ENCODE measurements around the gene OTUD7B. TPM values are rescaled to one million over a fixed set of nuclear protein-coding genes. Genes with fewer than 3 reads are reported as not detected.

The OTUD7B gene
- total and polyA plus RNA-seq, 3 experiments from 2014 or later: 1.9 to 41.0 (median 39.7) TPM

DNA sequence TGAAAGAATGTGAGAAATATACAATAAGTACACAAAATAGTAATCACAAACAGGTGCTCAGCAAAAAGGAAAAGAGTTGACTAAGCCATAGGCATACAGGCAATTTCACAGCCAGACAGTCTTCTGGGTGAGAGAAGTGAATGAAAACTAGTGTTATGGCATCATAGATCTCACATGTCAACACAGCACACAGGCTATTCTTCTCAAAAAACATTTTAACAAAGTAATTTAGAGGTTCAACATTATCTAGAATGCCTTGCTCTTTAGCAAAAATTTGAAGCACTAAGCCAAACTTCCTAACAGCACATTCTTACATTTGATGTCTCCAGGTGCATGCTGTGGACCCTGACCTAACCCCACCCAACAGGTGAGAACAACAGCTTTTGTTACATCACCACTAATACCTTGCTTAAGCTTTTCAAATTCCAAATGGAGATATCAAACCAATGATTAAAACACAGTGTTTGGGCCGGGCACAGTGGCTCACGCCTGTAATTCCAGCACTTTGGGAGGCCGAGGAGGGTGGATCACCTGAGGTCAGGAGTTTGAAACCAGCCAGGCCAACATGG, 30.5 kb downstream of the OTUD7B start:
- Histone ChIP-seq H3K4me1 (ENCODE audit: insufficient read depth, low read length) (no peaks in the 10 kb centered on the region), H3K9me3 (ENCODE audit: low read length) (no peaks in the 10 kb centered on the region), H3K36me3 (ENCODE audit: insufficient read depth, low read length) (no peaks in the 10 kb centered on the region), H3K27me3 (ENCODE audit: insufficient read depth, low read length, poor library complexity, severe bottlenecking) (no peaks in the 10 kb centered on the region), H3K4me3 (ENCODE audit: low read length) (no peak overlapping the region), H3K27ac (ENCODE audit: low read depth, low read length) (no peak overlapping the region)
- ChIA-PET POLR2A (no interaction called here), CTCF (no interaction called here)
- H3K4me3 Mint-ChIP-seq: no peak overlapping the region
- no peaks in the 10 kb centered on the region for H3K27me3 Mint-ChIP-seq
- peaks cover 4 to 34% (median 13%) of the 10 kb centered on the region in 3 donors for H3K36me3 Mint-ChIP-seq
- H3K4me1 Mint-ChIP-seq: peaks cover 12 to 33% (median 19%) of the 10 kb centered on the region in 3 donors
- H3K9me3 Mint-ChIP-seq: no peaks in the 10 kb centered on the region
- H3K27ac Mint-ChIP-seq: peak overlapping the region in 3 of 8 donors; percentile 22 to 71 (median 36)
- no peak for DNase-seq

DNA sequence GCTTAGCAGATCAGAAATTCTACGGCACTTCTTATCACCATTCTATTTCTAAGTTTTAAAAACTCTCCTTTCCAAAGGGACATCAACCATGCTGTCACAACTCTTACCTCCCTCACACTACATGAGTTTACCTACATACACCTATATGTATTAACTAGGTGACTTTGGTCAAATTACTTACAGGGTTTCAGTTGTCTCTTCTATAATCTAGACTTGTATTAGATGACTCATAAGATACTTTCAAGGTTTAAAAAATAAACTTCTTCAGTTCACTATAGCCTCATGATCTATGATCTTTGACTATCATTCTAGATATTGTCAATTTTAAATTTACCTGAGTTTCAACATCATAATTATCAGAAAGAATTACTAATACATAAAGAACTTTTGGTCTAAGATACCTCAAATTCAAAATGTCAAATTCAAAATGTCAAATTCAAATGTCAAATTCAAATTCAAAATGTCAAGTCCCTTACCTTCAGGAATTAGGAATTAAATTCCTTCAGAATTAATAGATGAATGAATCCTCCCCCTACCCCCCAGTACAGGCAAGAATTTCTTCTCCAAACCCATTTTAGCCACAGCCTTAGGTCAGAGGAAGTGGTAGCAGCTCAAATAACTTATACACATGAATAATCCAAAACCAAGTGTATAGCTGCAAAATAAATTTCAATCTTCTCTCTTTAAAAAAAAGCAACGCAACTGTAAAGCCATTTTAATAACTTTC, 31.1 kb downstream of the OTUD7B start:
- Histone ChIP-seq H3K36me3 (ENCODE audit: insufficient read depth, low read length) (no peaks in the 10 kb centered on the region), H3K9me3 (ENCODE audit: low read length) (no peaks in the 10 kb centered on the region), H3K27ac (ENCODE audit: low read depth, low read length) (no peak overlapping the region), H3K27me3 (ENCODE audit: insufficient read depth, low read length, poor library complexity, severe bottlenecking) (no peaks in the 10 kb centered on the region), H3K4me3 (ENCODE audit: low read length) (no peak overlapping the region), H3K4me1 (ENCODE audit: insufficient read depth, low read length) (no peaks in the 10 kb centered on the region)
- ChIA-PET CTCF (no interaction called here), POLR2A (no interaction called here)
- no peaks in the 10 kb centered on the region for H3K9me3 Mint-ChIP-seq
- H3K36me3 Mint-ChIP-seq: peaks cover 4 to 36% (median 16%) of the 10 kb centered on the region in 3 donors
- peaks cover 12 to 31% (median 19%) of the 10 kb centered on the region in 3 donors for H3K4me1 Mint-ChIP-seq
- H3K27me3 Mint-ChIP-seq: no peaks in the 10 kb centered on the region
- no peak overlapping the region for H3K4me3 Mint-ChIP-seq
- no peak for DNase-seq
- H3K27ac Mint-ChIP-seq: peak overlapping the region in 2 of 8 donors; percentile 1 to 71

- no peak for DNase-seq
- H3K4me3 Mint-ChIP-seq: no peak overlapping the region
- no peak overlapping the region for H3K27ac ChIP-seq (ENCODE audit: low read depth, low read length)
- H3K4me1 Mint-ChIP-seq: peaks cover 12 to 29% (median 13%) of the 10 kb centered on the region in 3 donors
- H3K36me3 Mint-ChIP-seq: peaks cover 8 to 38% (median 19%) of the 10 kb centered on the region in 3 donors
- no peaks in the 10 kb centered on the region for H3K27me3 Mint-ChIP-seq
- H3K4me1 ChIP-seq (ENCODE audit: insufficient read depth, low read length): no peaks in the 10 kb centered on the region
- no peaks in the 10 kb centered on the region for H3K27me3 ChIP-seq (ENCODE audit: insufficient read depth, low read length, poor library complexity, severe bottlenecking)
- H3K9me3 Mint-ChIP-seq: no peaks in the 10 kb centered on the region
- no peak overlapping the region for H3K27ac Mint-ChIP-seq
- no peak overlapping the region for H3K4me3 ChIP-seq (ENCODE audit: low read length)
- H3K36me3 ChIP-seq (ENCODE audit: insufficient read depth, low read length): no peaks in the 10 kb centered on the region
- CTCF ChIA-PET: no interaction called here
- POLR2A ChIA-PET: no interaction called here
- no peaks in the 10 kb centered on the region for H3K9me3 ChIP-seq (ENCODE audit: low read length)
Measured at GRCh38 chr1:149978547-149979023, 31.9 kb downstream of the OTUD7B start.

GRCh38 chr1:149977345-149977744, 33.2 kb downstream of the OTUD7B start:
- no peaks in the 10 kb centered on the region for H3K9me3 ChIP-seq (ENCODE audit: low read length)
- H3K4me1 Mint-ChIP-seq: peaks cover 11 to 26% (median 13%) of the 10 kb centered on the region in 3 donors
- DNase-seq: no peak
- no peaks in the 10 kb centered on the region for H3K9me3 Mint-ChIP-seq
- peaks cover 8 to 45% (median 23%) of the 10 kb centered on the region in 3 donors for H3K36me3 Mint-ChIP-seq
- H3K4me3 Mint-ChIP-seq: no peak overlapping the region
- CTCF ChIA-PET: no interaction called here
- no peaks in the 10 kb centered on the region for H3K27me3 ChIP-seq (ENCODE audit: insufficient read depth, low read length, poor library complexity, severe bottlenecking)
- POLR2A ChIA-PET: no interaction called here
- no peak overlapping the region for H3K4me3 ChIP-seq (ENCODE audit: low read length)
- peak overlapping the region in 2 of 8 donors; percentile 13 to 23 for H3K27ac Mint-ChIP-seq
- no peaks in the 10 kb centered on the region for H3K36me3 ChIP-seq (ENCODE audit: insufficient read depth, low read length)
- no peaks in the 10 kb centered on the region for H3K27me3 Mint-ChIP-seq
- no peaks in the 10 kb centered on the region for H3K4me1 ChIP-seq (ENCODE audit: insufficient read depth, low read length)
- H3K27ac ChIP-seq (ENCODE audit: low read depth, low read length): no peak overlapping the region

DNA sequence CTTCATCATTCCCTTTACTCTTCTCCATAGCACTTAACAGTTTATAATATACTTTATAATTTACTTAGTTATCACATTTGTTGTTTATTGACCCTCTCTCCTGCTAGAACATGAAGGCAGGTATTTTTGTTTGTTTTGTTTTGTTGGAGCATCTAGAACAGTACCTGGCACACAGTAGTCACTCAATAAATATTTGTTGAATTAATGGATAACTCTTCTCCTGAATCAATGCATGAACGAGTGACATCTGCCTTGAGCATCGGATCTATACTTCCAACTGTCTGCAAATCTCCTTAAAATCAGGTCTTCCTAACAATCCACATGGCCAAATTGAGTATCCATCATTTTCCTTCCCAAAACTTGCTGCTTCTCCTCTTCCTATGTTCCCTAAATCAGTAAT, 38.0 kb downstream of the OTUD7B start:
- Histone ChIP-seq H3K9me3 (ENCODE audit: low read length) (no peaks in the 10 kb centered on the region), H3K27ac (ENCODE audit: low read depth, low read length) (no peak overlapping the region), H3K27me3 (ENCODE audit: insufficient read depth, low read length, poor library complexity, severe bottlenecking) (no peaks in the 10 kb centered on the region), H3K36me3 (ENCODE audit: insufficient read depth, low read length) (peaks cover 5% of the 10 kb centered on the region), H3K4me1 (ENCODE audit: insufficient read depth, low read length) (no peaks in the 10 kb centered on the region), H3K4me3 (ENCODE audit: low read length) (no peak overlapping the region)
- Mint-ChIP-seq H3K9me3 (no peaks in the 10 kb centered on the region), H3K4me3 (no peak overlapping the region), H3K36me3 (peaks cover 8 to 62% (median 22%) of the 10 kb centered on the region in 3 donors), H3K4me1 (peaks cover 0 to 2% (median 0%) of the 10 kb centered on the region in 3 donors), H3K27me3 (no peaks in the 10 kb centered on the region), H3K27ac (peak overlapping the region in 3 of 8 donors; percentile 2 to 33 (median 5))
- CTCF ChIA-PET: no interaction called here
- DNase-seq: no peak
- POLR2A ChIA-PET: no interaction called here

GRCh38 chr1:149967646-149968045, 42.9 kb downstream of the OTUD7B start:
- Mint-ChIP-seq H3K4me1 (peaks cover 0 to 6% (median under 1%) of the 10 kb centered on the region in 3 donors), H3K27ac (no peak overlapping the region), H3K9me3 (no peaks in the 10 kb centered on the region), H3K27me3 (no peaks in the 10 kb centered on the region), H3K4me3 (no peak overlapping the region), H3K36me3 (peaks cover 5 to 67% (median 7%) of the 10 kb centered on the region in 3 donors)
- H3K4me1 ChIP-seq (ENCODE audit: insufficient read depth, low read length): no peaks in the 10 kb centered on the region
- H3K36me3 ChIP-seq (ENCODE audit: insufficient read depth, low read length): peaks cover 18% of the 10 kb centered on the region
- no peak overlapping the region for H3K27ac ChIP-seq (ENCODE audit: low read depth, low read length)
- ChIA-PET POLR2A (no interaction called here), CTCF (interaction anchor here (1.1 kb wide), 1 partner anchor 219 kb away, joined by 3 read pairs; no protein-coding TSS in a partner anchor)
- no peak overlapping the region for H3K4me3 ChIP-seq (ENCODE audit: low read length)
- H3K27me3 ChIP-seq (ENCODE audit: insufficient read depth, low read length, poor library complexity, severe bottlenecking): no peaks in the 10 kb centered on the region
- H3K9me3 ChIP-seq (ENCODE audit: low read length): no peaks in the 10 kb centered on the region
- no peak for DNase-seq

- H3K4me3 ChIP-seq (ENCODE audit: low read length): no peak overlapping the region
- Mint-ChIP-seq H3K9me3 (no peaks in the 10 kb centered on the region), H3K4me1 (peaks cover 4 to 12% (median 6%) of the 10 kb centered on the region in 3 donors), H3K27ac (peak overlapping the region in 2 of 8 donors; percentile 18 to 61), H3K27me3 (no peaks in the 10 kb centered on the region), H3K36me3 (peaks cover 5 to 61% (median 7%) of the 10 kb centered on the region in 3 donors), H3K4me3 (no peak overlapping the region)
- ChIA-PET CTCF (interaction anchor here (1.1 kb wide), 1 partner anchor 220 kb away, joined by 3 read pairs; no protein-coding TSS in a partner anchor), POLR2A (no interaction called here)
- no peak overlapping the region for H3K27ac ChIP-seq (ENCODE audit: low read depth, low read length)
- H3K9me3 ChIP-seq (ENCODE audit: low read length): no peaks in the 10 kb centered on the region
- no peaks in the 10 kb centered on the region for H3K4me1 ChIP-seq (ENCODE audit: insufficient read depth, low read length)
- H3K36me3 ChIP-seq (ENCODE audit: insufficient read depth, low read length): peaks cover 18% of the 10 kb centered on the region
- DNase-seq: no peak
- H3K27me3 ChIP-seq (ENCODE audit: insufficient read depth, low read length, poor library complexity, severe bottlenecking): no peaks in the 10 kb centered on the region
Measured at GRCh38 chr1:149967041-149967440, 43.5 kb downstream of the OTUD7B start.

DNA sequence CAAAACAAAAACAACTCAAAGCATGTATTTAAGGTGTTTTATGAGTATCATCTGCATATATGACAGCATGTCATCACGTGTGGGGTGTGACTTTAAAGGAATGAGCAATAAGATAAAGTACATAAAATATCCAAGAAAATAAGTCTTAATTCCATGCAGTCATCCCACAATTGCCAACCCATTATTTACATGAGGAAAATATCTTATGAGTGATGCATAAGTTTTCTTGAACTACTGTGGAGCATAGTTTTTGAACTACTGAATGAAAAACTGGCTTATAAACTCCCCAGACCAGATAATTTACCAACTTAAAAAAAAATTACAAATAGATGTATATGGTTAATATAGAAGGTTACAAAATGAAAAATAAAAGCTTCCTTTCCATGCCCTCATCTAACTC, 44.1 kb downstream of the OTUD7B start:
- H3K4me3 Mint-ChIP-seq: no peak overlapping the region
- H3K9me3 ChIP-seq (ENCODE audit: low read length): no peaks in the 10 kb centered on the region
- POLR2A ChIA-PET: no interaction called here
- H3K27me3 Mint-ChIP-seq: no peaks in the 10 kb centered on the region
- no peaks in the 10 kb centered on the region for H3K9me3 Mint-ChIP-seq
- no peak overlapping the region for H3K4me3 ChIP-seq (ENCODE audit: low read length)
- no peaks in the 10 kb centered on the region for H3K4me1 ChIP-seq (ENCODE audit: insufficient read depth, low read length)
- no peak overlapping the region for H3K27ac ChIP-seq (ENCODE audit: low read depth, low read length)
- peaks cover 5 to 17% (median 9%) of the 10 kb centered on the region in 3 donors for H3K4me1 Mint-ChIP-seq
- no peaks in the 10 kb centered on the region for H3K27me3 ChIP-seq (ENCODE audit: insufficient read depth, low read length, poor library complexity, severe bottlenecking)
- peaks cover 18% of the 10 kb centered on the region for H3K36me3 ChIP-seq (ENCODE audit: insufficient read depth, low read length)
- H3K36me3 Mint-ChIP-seq: peaks cover 5 to 56% (median 7%) of the 10 kb centered on the region in 3 donors
- DNase-seq: no peak
- peak overlapping the region in 1 of 8 donors; percentile 6 for H3K27ac Mint-ChIP-seq
- CTCF ChIA-PET: no interaction called here

All from CD8-positive, alpha-beta memory T cell (primary cell).